NCI-H226 (cell line): ENCODE measurements around the gene CCDC152.
"Not testable (repeated sequence)": the region's sequence is repeated elsewhere in the genome, so short reads cannot be mapped to it uniquely, and the experiment has no call there.

Experiments used
- DNase-seq: peaks from one replicate; pipeline ENCODE4 v3.0.0-alpha.2; 2015

CCDC152 gene

GRCh38 chr5:42816546-42816945 lies 59.9 kb downstream of the CCDC152 start:
- DNase-seq, result not testable (repeated sequence)

- no peak for DNase-seq
Observed at GRCh38 chr5:42819745-42820144, 63.1 kb downstream of the CCDC152 start.

- no peak for DNase-seq
Observed at GRCh38 chr5:42822548-42822947, 65.9 kb downstream of the CCDC152 start.

GRCh38 chr5:42824347-42824976 lies 67.8 kb downstream of the CCDC152 start:
- no peak for DNase-seq

- DNase-seq, result no peak
Observed at GRCh38 chr5:42825422-42826148, 69.0 kb downstream of the CCDC152 start.

GRCh38 chr5:42826757-42827515 lies 70.3 kb downstream of the CCDC152 start:
- no peak for DNase-seq

- no peak for DNase-seq
Observed at GRCh38 chr5:42828671-42829070, 72.1 kb downstream of the CCDC152 start.

- no peak for DNase-seq
Observed at GRCh38 chr5:42830924-42831323, 74.3 kb downstream of the CCDC152 start.

GRCh38 chr5:42832060-42832459 lies 75.4 kb downstream of the CCDC152 start:
- DNase-seq, result no peak

GRCh38 chr5:42836070-42836769 lies 79.6 kb downstream of the CCDC152 start:
- DNase-seq, result no peak

GRCh38 chr5:42837601-42838000 lies 81.0 kb downstream of the CCDC152 start:
- no peak for DNase-seq

GRCh38 chr5:42839196-42839595 lies 82.6 kb downstream of the CCDC152 start:
- DNase-seq, result no peak

- DNase-seq, result peak; percentile 78
Observed at GRCh38 chr5:42840269-42840668, 83.7 kb downstream of the CCDC152 start.

GRCh38 chr5:42840842-42841567 lies 84.4 kb downstream of the CCDC152 start:
- no peak for DNase-seq

GRCh38 chr5:42842921-42843641 lies 86.5 kb downstream of the CCDC152 start:
- DNase-seq, result peak; percentile 68

- no peak for DNase-seq
Observed at GRCh38 chr5:42843675-42844292, 87.2 kb downstream of the CCDC152 start.

- not testable (repeated sequence) for DNase-seq
Observed at GRCh38 chr5:42844408-42844807, 87.8 kb downstream of the CCDC152 start.

- DNase-seq, result no peak
Observed at GRCh38 chr5:42848545-42848944, 91.9 kb downstream of the CCDC152 start.

- DNase-seq, result no peak
Observed at GRCh38 chr5:42851481-42851880, 94.9 kb downstream of the CCDC152 start.
